GM12801 (cell line): ENCODE measurements around the gene LTBP1.

Source experiments
- CTCF ChIP-seq: IDR thresholded peaks from one replicate; pipeline ENCODE4 v1.5.1; 2011; ENCODE audit warnings: control low read depth; ENCODE audit not compliant: insufficient read length; ENCODE audit errors: extremely low read depth

Gene LTBP1

DNA sequence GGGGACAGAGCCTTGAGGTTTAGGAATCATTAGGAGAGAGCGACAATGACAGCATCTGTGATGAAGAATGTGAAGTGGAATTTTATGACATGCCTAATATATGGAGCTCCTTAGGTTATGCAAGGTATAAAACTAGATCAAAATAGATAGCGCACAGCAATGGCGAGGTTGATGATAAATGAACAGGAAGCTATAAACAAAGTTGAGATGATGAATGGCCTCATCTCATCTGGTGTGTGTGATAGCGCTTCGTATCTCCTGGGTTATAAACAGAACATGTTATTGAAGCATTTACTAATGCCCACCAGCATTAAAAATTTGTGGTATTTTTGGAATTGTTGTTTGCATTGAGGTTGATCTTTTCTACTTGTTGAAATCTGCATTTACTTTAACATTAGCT lies 231.5 kb downstream of the LTBP1 start:
- TF ChIP-seq CTCF, result no peak

GRCh38 chr2:33180915-33181314 lies 234.2 kb downstream of the LTBP1 start:
- no peak for TF ChIP-seq CTCF

DNA sequence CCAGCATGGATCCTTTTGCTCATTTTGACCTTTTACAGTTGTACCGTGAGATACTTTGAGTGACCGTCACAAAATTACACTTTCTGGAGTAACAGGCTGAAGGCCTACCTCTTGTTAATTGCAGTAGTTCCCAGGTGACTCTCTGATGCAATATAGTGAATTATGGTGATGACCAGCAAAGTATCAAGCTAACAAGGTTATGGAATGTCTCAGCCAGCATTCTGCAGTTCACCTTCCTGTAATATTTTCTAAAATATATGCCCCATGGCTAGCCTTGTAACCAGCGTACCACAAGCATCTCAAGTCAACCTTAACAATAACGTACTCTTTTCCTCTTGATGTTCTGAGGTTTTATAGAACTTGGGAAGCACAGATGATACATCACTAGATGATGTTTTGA lies 234.7 kb downstream of the LTBP1 start:
- no peak for TF ChIP-seq CTCF

GRCh38 chr2:33184041-33184440 lies 237.3 kb downstream of the LTBP1 start:
- TF ChIP-seq CTCF, result no peak

DNA sequence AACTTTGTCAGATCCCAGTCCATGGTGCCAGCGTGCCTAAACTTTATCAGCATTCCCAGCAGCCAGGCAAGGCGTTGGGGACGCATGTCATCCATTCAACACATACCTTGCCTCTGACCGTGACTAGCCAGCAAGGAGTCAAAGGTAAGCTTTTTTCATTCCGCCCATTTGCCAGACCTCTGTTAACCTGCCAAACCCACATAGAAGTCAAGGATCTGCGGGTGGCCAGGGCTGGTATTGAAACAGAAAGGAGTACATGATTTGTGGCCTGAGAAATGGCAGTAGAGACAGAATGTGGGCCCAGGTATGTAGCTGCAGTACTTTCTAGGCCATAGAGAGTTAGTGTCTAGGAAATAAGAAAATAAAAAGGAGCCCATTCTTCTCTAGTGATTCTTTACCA lies 240.2 kb downstream of the LTBP1 start:
- TF ChIP-seq CTCF, result no peak

DNA sequence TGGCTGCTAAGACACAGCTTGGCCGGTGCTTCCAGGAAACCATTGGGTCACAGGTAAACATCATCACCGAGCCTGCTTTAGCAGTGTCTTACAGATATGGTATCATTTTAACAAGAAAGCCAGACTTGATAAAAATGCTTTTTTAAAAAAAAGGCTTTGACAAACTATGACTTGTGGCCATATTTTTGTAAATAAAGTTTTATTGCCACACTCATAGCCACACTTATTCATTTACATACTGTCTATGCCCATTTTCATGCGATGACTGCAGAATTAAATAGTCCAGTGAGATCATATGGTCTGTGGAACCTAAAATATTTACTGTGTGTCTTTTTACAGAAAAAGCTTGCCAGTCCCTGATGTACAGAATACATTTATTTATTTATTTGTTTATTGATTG lies 242.0 kb downstream of the LTBP1 start:
- TF ChIP-seq CTCF, result no peak

DNA sequence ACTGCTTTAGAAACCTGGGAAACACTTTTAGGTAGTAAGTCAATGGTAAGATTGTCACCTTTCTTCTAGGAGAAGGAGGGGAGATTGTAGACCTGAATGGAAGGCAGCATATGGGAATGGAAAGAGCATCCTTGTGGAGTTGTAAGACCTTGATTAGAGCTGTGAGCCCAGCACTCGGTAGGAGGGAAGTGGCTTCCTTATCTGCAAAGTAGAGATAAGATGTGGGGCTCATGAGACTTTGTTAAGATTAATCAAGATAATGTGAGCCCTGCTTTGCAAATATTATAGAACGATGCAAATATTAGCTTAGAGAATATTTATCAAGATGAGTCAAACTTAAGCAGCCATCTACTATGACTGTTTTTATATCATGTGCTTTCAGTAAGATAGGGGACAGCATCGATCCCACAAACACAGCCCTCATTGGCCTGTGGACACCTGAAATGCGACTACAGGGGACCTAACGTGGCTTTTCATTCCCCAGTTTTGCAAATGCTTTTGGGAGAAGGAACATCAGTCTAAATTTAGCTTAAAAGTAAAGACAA lies 243.7 kb downstream of the LTBP1 start:
- no peak for TF ChIP-seq CTCF

GRCh38 chr2:33195891-33196290 lies 249.1 kb downstream of the LTBP1 start:
- TF ChIP-seq CTCF, result no peak
